ENCODE results near the gene MMP19.
"Not testable (repeated sequence)": the region's sequence is repeated elsewhere in the genome, so short reads cannot be mapped to it uniquely, and the experiment has no call there.

Gene MMP19

GRCh38 chr12:55840581-55841351 is 2.0 kb downstream of the MMP19 start:
- Histone ChIP-seq H3K36me3 (ENCODE audit: insufficient read depth, low read depth, low read length) (no peaks in the 10 kb centered on the region), H3K4me3 (ENCODE audit: low read length) (no peak overlapping the region), H3K9ac (ENCODE audit: low read depth, low read length) (no peak overlapping the region), H3K27me3 (ENCODE audit: insufficient read depth, low read length) (no peaks in the 10 kb centered on the region), H3K9me3 (ENCODE audit: insufficient read depth, low read depth, low read length) (no peaks in the 10 kb centered on the region), H3K27ac (ENCODE audit: low read length) (no peak overlapping the region), H3K4me1 (ENCODE audit: insufficient read depth, low read length) (peaks cover 8% of the 10 kb centered on the region; the same call in 1 of the 2 replicates)

DNA sequence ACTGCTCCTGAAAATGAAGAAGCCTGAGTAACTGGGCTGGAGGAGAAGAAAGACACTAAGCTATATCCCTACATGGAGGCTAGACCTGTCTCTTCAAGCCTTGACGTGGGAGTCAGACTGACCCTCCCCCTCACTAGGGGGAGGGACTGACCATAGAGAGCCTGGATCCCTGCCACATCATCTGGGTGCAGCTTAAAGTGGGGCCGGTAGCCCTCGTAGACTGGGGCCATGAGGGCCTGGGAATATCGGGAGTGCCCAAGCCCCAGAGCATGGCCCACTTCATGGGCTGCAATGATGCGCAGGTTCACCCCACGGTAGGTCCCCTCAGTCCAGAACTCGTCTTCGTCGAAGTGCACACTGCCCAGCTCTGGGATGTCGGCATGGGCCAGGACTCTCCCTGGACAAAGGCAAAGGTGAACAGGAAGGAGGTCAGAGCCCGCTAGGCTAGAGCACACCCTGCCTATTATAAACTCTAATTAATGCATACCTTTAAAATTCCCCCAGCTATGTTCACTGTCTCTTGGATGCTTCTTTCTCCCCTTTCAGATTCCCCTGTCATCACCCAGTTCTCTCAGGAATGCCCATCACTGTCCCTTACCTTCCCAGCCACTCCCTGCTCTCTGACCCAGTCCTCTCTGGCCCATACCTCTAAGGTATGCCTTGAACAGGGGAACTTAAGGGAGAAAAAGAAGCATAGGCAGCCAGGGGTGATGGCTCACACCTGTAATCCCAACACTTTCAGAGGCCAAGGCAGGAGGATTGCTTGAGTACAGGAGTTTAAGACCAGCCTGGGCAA is 3.2 kb downstream of the MMP19 start:
- Histone ChIP-seq H3K27ac (ENCODE audit: low read length) (no peak overlapping the region), H3K4me3 (ENCODE audit: low read length) (no peak overlapping the region), H3K36me3 (ENCODE audit: insufficient read depth, low read depth, low read length) (no peaks in the 10 kb centered on the region), H3K9ac (ENCODE audit: low read depth, low read length) (no peak overlapping the region), H3K4me1 (ENCODE audit: insufficient read depth, low read length) (peaks cover 8% of the 10 kb centered on the region; the same call in 1 of the 2 replicates), H3K27me3 (ENCODE audit: insufficient read depth, low read length) (no peaks in the 10 kb centered on the region), H3K9me3 (ENCODE audit: insufficient read depth, low read depth, low read length) (no peaks in the 10 kb centered on the region)

GRCh38 chr12:55838361-55838760 is 4.4 kb downstream of the MMP19 start:
- H3K27me3 ChIP-seq (ENCODE audit: insufficient read depth, low read length): no peaks in the 10 kb centered on the region
- H3K9ac ChIP-seq (ENCODE audit: low read depth, low read length): no peak overlapping the region
- H3K4me3 ChIP-seq (ENCODE audit: low read length): no peak overlapping the region
- H3K36me3 ChIP-seq (ENCODE audit: insufficient read depth, low read depth, low read length): no peaks in the 10 kb centered on the region
- no peaks in the 10 kb centered on the region for H3K9me3 ChIP-seq (ENCODE audit: insufficient read depth, low read depth, low read length)
- no peak overlapping the region for H3K27ac ChIP-seq (ENCODE audit: low read length)
- peaks cover 8% of the 10 kb centered on the region; the same call in 1 of the 2 replicates for H3K4me1 ChIP-seq (ENCODE audit: insufficient read depth, low read length)

DNA sequence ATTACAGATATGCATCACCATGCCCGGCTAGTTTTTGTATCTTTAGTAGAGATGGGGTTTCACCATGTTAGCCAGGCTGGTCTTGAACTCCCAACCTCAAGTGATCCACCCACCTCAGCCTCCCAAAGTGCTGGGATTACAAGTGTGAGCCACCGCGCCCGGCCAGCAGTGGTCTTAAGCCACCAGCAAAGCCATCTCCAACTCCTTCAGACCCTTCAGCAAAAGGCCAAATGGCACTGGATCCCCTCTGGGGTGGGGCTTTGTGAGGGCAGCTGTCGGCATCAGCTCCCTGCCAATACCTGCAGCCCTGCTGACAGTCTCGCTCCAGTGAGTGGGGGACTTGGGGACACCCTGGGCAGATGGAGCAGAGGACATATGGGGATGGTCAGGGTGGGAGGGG is 8.3 kb downstream of the MMP19 start:
- H3K27ac ChIP-seq (ENCODE audit: low read length); H3K9me3 ChIP-seq (ENCODE audit: insufficient read depth, low read depth, low read length); H3K36me3 ChIP-seq (ENCODE audit: insufficient read depth, low read depth, low read length); H3K9ac ChIP-seq (ENCODE audit: low read depth, low read length); H3K27me3 ChIP-seq (ENCODE audit: insufficient read depth, low read length); H3K4me3 ChIP-seq (ENCODE audit: low read length); H3K4me1 ChIP-seq (ENCODE audit: insufficient read depth, low read length): not testable (repeated sequence)

GRCh38 chr12:55833056-55833455 is 9.7 kb downstream of the MMP19 start:
- Histone ChIP-seq H3K4me3 (ENCODE audit: low read length) (no peak overlapping the region), H3K9ac (ENCODE audit: low read depth, low read length) (no peak overlapping the region), H3K9me3 (ENCODE audit: insufficient read depth, low read depth, low read length) (no peaks in the 10 kb centered on the region), H3K27me3 (ENCODE audit: insufficient read depth, low read length) (no peaks in the 10 kb centered on the region), H3K4me1 (ENCODE audit: insufficient read depth, low read length) (peaks cover 5% of the 10 kb centered on the region; the same call in 1 of the 2 replicates), H3K36me3 (ENCODE audit: insufficient read depth, low read depth, low read length) (0 out of 2 replicates have a peak, but pooled peaks cover 3% of the 10 kb centered on the region), H3K27ac (ENCODE audit: low read length) (no peak overlapping the region)

- no peaks in the 10 kb centered on the region for H3K9me3 ChIP-seq (ENCODE audit: insufficient read depth, low read depth, low read length)
- peaks cover 8% of the 10 kb centered on the region; the same call in 1 of the 2 replicates for H3K4me1 ChIP-seq (ENCODE audit: insufficient read depth, low read length)
- peaks cover 8% of the 10 kb centered on the region; the same call in 1 of the 2 replicates for H3K36me3 ChIP-seq (ENCODE audit: insufficient read depth, low read depth, low read length)
- H3K27me3 ChIP-seq (ENCODE audit: insufficient read depth, low read length): no peaks in the 10 kb centered on the region
- H3K27ac ChIP-seq (ENCODE audit: low read length): peak overlapping the region; percentile 83
- peak overlapping the region; percentile 91 for H3K4me3 ChIP-seq (ENCODE audit: low read length)
- peak overlapping the region; percentile 95 for H3K9ac ChIP-seq (ENCODE audit: low read depth, low read length)
These were observed 11.3 kb downstream of the MMP19 start for GRCh38 chr12:55831447-55831815.

DNA sequence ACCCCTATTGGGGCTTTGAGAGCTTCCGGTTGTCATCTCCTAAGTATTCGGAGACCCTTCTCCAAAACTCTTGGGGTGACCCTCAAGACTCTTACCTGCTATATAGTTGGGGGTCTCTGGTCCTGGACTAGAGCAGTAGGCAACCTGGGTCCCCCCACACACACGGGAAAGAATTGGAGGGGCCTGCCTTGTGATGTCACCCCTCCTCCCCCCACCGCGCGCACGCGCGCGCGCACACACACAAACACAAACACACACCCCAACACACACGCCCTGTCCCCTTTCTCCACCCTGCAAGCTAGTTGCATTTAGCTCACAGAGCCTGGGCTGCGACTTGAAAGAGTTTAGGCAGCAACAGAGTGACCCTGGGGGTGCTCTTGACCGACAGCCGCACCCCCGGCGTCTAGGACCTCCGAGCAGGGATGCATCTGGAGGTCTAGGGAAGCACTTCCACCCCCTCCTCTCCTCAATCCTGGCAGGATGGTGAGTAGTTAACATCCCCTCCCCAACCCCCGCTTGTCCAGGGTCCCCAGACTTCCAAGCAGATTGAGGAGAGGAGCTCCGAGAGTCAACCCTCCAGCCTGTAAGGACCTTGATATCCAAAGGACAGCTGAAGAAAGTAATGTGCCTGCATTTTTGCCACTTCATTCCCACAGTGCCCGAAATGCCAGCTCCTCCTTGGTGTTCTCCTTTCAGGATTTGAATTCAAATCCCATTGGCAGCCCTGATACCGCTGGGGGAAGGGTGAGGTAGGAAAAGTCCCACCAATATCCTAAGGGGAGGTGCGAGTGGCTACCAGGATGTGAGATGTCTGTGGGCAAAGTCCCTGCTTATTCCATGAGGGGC is 11.9 kb downstream of the MMP19 start:
- H3K4me3 ChIP-seq (ENCODE audit: low read length): peak overlapping the region; percentile 91
- peaks cover 8% of the 10 kb centered on the region; the same call in 1 of the 2 replicates for H3K36me3 ChIP-seq (ENCODE audit: insufficient read depth, low read depth, low read length)
- H3K9ac ChIP-seq (ENCODE audit: low read depth, low read length): peak overlapping the region; percentile 95
- H3K4me1 ChIP-seq (ENCODE audit: insufficient read depth, low read length): peaks cover 8% of the 10 kb centered on the region; the same call in 1 of the 2 replicates
- no peaks in the 10 kb centered on the region for H3K9me3 ChIP-seq (ENCODE audit: insufficient read depth, low read depth, low read length)
- peak overlapping the region; percentile 83 for H3K27ac ChIP-seq (ENCODE audit: low read length)
- no peaks in the 10 kb centered on the region for H3K27me3 ChIP-seq (ENCODE audit: insufficient read depth, low read length)

DNA sequence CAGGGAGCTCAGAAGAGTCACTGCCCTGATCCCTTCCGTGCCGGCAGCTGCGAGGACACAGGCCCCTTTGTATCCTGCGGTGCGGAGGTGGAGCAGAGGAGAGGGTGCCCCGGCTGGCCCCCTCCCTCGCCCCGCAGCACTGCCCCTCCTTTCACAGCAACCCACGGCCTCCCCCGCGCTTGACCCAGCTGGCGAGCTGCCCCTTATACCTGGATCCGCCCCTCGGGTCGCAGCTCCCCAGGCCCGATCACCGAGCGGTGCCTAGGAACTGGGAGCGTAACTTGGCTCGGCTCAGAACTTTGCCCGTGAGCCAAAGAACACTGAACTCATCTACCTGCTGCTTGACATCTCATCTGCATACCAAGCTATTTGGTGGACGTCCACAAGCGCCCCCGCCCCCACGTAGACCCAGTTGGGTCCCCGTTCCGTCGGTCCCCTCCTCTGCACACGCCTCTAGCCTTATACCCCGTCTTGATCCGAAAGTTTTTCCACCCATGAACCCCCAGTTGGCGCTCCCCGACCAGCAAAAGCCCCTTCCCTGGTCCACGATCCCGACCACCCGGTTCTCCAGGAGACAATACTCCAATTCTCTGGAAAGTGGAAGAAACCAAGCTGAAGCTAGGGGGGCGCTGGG is 12.7 kb downstream of the MMP19 start:
- Histone ChIP-seq H3K36me3 (ENCODE audit: insufficient read depth, low read depth, low read length) (peaks cover 8% of the 10 kb centered on the region; the same call in 1 of the 2 replicates), H3K9me3 (ENCODE audit: insufficient read depth, low read depth, low read length) (no peaks in the 10 kb centered on the region), H3K4me1 (ENCODE audit: insufficient read depth, low read length) (peaks cover 8% of the 10 kb centered on the region; the same call in 1 of the 2 replicates)

GRCh38 chr12:55828357-55828756 is 14.4 kb downstream of the MMP19 start:
- H3K4me1 ChIP-seq (ENCODE audit: insufficient read depth, low read length): peaks cover 8% of the 10 kb centered on the region; the same call in 1 of the 2 replicates
- H3K4me3 ChIP-seq (ENCODE audit: low read length): peak overlapping the region; percentile 91
- no peaks in the 10 kb centered on the region for H3K27me3 ChIP-seq (ENCODE audit: insufficient read depth, low read length)
- H3K9ac ChIP-seq (ENCODE audit: low read depth, low read length): peak overlapping the region; percentile 77; the same call in 1 of the 2 replicates
- peaks cover 10% of the 10 kb centered on the region for H3K36me3 ChIP-seq (ENCODE audit: insufficient read depth, low read depth, low read length)
- H3K9me3 ChIP-seq (ENCODE audit: insufficient read depth, low read depth, low read length): no peaks in the 10 kb centered on the region
- H3K27ac ChIP-seq (ENCODE audit: low read length): no peak overlapping the region

More for the DNA sequence above, 12.7 kb downstream of the MMP19 start:
- Histone ChIP-seq H3K27me3 (ENCODE audit: insufficient read depth, low read length) (no peaks in the 10 kb centered on the region), H3K4me3 (ENCODE audit: low read length) (peak overlapping the region; percentile 91), H3K9ac (ENCODE audit: low read depth, low read length) (peak overlapping the region; percentile 95), H3K27ac (ENCODE audit: low read length) (peak overlapping the region; percentile 83)

DNA sequence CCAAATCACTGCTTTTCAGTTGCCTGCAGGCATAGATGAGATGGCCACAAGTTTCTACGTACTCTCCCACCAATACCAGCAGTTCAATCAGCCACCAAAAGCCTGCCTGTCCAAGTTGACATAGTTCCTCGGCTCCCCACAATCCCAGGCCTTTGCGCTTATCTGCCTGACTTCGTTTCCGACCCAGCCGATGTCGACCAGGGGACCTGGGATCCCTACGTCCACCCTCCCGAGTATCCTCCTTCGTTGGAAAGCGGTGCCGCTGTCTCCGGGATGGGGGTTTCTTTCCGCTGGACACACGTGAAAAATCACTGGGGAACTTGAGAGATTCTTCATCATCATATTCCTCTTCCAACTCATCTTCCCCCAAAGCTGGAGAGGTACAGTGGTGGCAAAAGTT is 14.9 kb downstream of the MMP19 start:
- Histone ChIP-seq H3K27ac (ENCODE audit: low read length) (no peak overlapping the region), H3K36me3 (ENCODE audit: insufficient read depth, low read depth, low read length) (peaks cover 15% of the 10 kb centered on the region), H3K9ac (ENCODE audit: low read depth, low read length) (no peak overlapping the region), H3K27me3 (ENCODE audit: insufficient read depth, low read length) (no peaks in the 10 kb centered on the region), H3K9me3 (ENCODE audit: insufficient read depth, low read depth, low read length) (no peaks in the 10 kb centered on the region), H3K4me1 (ENCODE audit: insufficient read depth, low read length) (peaks cover 8% of the 10 kb centered on the region; the same call in 1 of the 2 replicates), H3K4me3 (ENCODE audit: low read length) (peak overlapping the region; percentile 91)

DNA sequence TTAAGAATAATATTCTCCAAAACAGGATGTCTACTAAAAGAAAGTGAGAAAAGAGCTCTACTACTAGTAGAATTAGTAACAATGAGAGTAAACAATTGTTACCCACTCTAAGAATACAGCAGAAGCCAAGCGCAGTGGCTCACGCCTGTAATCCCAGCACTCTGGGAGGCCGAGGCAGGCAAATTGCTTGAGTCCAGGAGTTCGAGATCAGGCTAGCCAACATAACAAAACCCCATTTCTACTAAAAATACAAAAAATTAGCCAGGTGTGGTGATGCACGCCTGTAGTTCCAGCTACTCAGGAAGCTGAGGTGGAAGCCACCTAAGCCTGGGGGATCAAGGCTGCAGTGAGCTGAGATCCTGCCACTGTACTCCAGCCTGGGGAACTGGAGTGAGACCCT is 18.0 kb downstream of the MMP19 start:
- Histone ChIP-seq H3K27me3 (ENCODE audit: insufficient read depth, low read length) (no peaks in the 10 kb centered on the region), H3K36me3 (ENCODE audit: insufficient read depth, low read depth, low read length) (peaks cover 46% of the 10 kb centered on the region), H3K4me1 (ENCODE audit: insufficient read depth, low read length) (0 out of 2 replicates have a peak, but pooled peaks cover 8% of the 10 kb centered on the region), H3K9me3 (ENCODE audit: insufficient read depth, low read depth, low read length) (no peaks in the 10 kb centered on the region), H3K9ac (ENCODE audit: low read depth, low read length) (no peak overlapping the region), H3K4me3 (ENCODE audit: low read length) (no peak overlapping the region), H3K27ac (ENCODE audit: low read length) (no peak overlapping the region)

Measured in iPS-20b (cell line).